ENCODE measurements around the gene SLC23A2.
A peak's percentile ranks its signal among the peaks of the same experiment; 100 is the strongest.

SLC23A2 gene

DNA sequence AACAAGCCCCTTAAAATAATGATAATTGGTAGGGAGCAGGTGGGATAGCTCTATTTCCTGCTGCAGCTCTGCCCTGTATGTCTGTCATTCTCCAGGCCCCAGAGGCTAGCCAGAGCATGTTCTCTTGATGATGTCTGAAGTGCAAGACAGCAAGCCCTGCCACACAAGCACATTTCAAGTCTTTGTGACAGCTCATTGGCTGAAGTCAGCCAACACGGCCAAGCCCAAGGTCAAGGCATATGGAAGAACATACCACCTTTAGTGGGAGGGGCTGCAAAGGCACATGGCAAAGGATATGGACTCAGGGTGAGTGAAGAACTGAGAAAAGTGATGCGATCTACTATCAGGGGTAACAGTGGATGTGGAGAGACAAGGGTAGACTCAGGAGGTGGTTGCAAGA lies 163.6 kb downstream of the SLC23A2 start:
- peak; percentile 9 for DNase-seq

GRCh38 chr20:4836935-4837334 lies 164.4 kb downstream of the SLC23A2 start:
- peak; percentile 8 for DNase-seq

GRCh38 chr20:4836473-4836872 lies 164.8 kb downstream of the SLC23A2 start:
- DNase-seq: peak; percentile 1

DNA sequence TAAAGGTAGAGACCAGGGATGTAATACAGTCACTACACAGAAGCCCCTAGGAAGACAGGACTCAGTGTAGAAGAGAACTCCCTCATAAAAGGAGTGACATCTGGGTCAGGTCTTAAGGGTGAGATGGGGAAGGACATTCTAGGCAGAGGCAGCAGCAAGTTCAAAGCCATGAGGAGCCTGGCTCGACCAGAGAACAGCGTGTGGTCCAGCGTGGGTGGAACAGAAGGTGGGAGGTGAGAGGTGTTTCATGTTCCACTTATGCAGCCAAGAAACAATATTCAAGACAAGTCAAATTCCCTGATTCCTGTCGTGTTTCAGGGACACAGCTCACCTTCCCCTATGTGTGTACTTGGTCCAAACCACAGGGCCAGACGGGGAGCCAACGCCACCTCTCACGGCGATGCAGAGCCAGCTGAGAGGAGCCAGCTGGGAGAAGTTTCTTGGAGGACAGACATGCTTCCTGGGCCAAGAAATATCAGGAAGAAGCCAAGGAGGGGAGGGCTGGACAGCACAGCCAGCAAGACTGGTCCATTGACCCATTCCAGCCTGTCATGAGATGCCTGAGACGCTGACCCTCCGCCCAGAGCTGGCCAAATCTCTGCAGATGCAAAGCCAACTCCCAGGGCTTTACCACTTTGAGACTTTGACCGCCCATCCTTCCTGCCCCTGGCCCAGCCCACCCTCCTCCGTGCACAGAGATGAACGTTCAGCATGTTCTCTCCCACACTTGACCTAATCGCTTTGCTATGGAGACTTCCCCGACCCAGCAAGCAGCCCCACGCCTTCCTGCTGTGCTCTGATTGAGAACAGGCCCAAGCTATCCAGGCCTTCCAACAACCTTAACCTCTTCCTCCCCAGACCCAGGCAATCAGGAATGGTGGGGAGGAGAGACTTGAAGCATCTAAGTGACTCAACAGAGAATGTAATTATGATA lies 165.8 kb downstream of the SLC23A2 start:
- peak; percentile 15 for DNase-seq

GRCh38 chr20:4833074-4833728 lies 168.1 kb downstream of the SLC23A2 start:
- DNase-seq: peak; percentile 5

DNA sequence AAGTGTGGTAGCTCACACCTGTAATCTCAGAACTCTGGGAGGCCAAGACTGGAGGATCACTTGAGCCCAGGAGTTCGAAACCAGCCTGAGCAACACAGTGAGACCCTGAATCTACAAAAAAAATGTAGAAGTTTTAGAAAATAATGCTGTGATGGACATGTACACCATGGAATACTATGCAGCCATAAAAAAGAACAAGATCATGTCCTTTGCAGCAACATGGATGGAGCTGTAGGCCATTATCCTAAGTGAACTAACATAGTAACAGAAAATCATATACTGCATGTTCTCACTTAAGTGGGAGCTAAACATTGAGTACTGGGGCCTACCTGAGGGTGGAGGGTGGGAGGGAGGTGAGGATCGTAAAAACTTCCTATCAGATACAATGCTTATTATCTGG lies 168.8 kb downstream of the SLC23A2 start:
- no peak for DNase-seq

GRCh38 chr20:4830696-4831095 lies 170.6 kb downstream of the SLC23A2 start:
- DNase-seq: no peak

- DNase-seq: peak; percentile 5
Observed at GRCh38 chr20:4830259-4830658, 171.1 kb downstream of the SLC23A2 start.

- peak; percentile 15 for DNase-seq
Observed at GRCh38 chr20:4829514-4830215, 171.6 kb downstream of the SLC23A2 start.

- DNase-seq: no peak
Observed at GRCh38 chr20:4828830-4829513, 172.3 kb downstream of the SLC23A2 start.

GRCh38 chr20:4821590-4821989 lies 179.7 kb downstream of the SLC23A2 start:
- DNase-seq: no peak

- no peak for DNase-seq
Observed at GRCh38 chr20:4820806-4821518, 180.3 kb downstream of the SLC23A2 start.

- no peak for DNase-seq
Observed at GRCh38 chr20:4819901-4820300, 181.4 kb downstream of the SLC23A2 start.

- no peak for DNase-seq
Observed at GRCh38 chr20:4817230-4817671, 184.1 kb downstream of the SLC23A2 start.

GRCh38 chr20:4815628-4816027 lies 185.7 kb downstream of the SLC23A2 start:
- DNase-seq: no peak

DNA sequence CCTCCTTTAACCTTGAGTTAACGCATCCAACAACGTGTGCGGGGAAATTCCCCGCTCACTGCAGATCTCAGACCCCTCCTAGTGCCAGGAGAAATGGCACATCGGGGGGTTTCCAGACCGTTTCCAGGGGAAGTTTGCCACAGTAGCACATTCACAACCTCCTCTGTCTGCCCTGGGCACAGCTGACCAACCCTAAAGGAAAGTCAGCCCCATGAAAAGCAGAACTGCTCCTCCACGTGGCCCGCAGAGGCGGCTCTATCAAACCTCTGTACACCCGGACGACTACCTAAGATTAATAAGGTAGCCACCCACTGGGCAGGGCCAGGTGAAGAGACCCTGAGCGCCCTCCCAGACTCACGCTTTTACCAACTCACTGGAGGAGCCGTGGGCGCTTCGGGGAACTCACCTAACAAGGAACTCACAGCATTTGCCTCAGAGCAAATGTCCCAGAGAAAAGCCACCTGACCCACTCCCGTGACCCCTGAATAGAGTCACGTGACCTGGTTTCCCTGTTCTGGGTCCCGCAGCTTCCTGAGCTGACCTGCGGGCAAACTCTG lies 186.5 kb downstream of the SLC23A2 start:
- peak; percentile 75 for DNase-seq

DNA sequence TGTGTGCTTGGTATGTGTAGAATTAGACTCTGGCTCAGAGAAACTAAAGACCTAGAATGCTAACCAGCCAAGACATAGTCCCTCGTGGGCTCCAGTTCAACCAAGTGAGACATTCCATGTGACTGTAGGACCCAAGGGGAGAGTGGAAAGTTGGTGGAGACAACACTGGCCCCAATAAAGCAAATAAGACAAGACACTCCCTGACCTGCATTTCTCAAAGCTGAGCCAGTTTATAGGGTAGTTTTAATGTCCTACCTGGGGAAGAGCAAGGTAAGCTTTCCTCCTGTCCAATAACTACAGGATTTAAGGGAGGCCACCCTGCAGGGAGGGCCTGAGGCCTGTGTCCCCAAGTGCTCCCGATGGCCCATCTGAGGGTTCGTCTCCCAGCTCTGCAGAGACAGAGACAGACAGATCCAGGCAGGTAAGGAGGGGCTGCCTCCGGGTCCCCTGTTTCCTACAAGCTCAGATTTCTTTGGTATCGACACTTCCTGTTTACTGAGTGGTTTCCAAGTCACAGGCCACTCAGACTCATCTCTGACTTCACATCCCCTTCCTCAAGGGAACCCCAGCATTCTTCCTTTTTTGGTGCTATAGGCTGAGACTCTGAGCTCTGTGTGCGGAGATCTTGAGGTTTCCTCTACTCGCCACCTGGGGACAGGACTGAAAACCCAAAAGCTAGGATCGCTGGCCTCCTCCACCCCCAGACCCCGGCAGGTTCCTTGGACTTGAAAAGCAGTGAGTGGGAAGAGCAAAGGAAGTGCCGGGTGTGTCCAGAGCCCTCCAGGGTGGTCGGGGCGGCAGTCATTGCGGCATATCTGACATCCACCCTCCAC lies 187.2 kb downstream of the SLC23A2 start:
- no peak for DNase-seq

DNA sequence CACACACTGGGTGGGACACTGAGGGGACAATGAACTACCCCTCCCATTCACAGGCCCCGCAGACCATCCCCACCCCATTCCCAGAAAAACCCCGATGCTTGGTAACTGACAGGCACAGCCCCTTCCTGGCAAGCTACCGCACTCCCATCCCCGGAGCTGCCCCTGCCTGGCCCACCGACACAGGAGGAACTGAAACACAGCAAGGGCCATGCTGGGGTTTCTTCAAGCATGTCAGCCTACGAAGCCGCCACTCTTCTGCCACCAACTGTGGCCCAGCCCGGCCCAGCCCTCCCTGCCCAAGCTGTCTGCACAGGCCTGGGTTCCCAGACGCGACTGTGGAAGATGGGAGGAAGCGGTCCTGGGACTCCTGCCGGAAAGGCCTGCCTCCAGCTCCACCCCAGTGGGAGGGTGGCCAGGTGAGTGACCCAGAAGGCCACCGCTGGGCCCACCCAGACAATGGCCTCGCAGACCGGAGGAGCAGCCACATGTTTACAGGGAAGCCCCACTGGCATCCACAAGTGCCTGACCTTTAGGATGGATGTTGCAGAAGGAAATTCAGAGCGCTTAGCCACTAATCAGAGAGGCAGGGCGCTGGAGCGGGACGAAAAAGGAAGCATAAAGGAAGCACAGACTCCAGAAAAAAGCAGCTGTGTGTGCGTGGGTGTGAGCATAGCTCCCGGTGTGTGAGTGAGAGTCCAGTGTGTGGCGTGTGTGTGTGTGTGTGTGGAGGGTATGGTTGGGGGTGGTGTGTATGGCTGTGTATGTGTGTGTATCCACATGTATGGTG lies 188.0 kb downstream of the SLC23A2 start:
- DNase-seq: peak; percentile 52

- peak; percentile 38 for DNase-seq
Observed at GRCh38 chr20:4812641-4813075, 188.7 kb downstream of the SLC23A2 start.

DNA sequence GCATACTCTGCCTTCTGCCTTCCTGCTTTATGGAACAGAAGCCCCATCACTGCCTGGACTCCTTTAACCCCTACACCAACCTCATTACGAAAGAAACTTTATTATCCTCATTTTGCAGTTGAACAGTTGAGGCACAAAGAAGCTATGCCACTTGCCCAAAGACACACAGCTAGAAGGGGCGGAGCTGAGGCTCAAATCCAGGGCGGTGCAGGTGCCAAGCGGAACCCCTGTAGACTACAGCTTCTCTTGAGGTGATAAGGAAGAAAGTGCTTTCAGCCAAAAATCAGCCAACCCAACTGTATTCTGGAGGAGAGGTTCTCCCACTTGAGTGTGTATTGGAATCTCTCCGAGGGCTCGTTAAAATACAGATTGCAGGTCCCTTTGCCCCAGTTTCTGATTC lies 189.1 kb downstream of the SLC23A2 start:
- DNase-seq: no peak

Measured in stimulated activated CD8-positive, alpha-beta memory T cell treated with anti-CD3 and anti-CD28 coated beads, Interleukin-4, amount 100 ng/mL, for 48 hours (primary cell).